Measurements from ENCODE around the gene IRGC. TPM values are rescaled to one million over a fixed set of nuclear protein-coding genes. Genes with fewer than 3 reads are reported as not detected.

Gene IRGC
- total RNA-seq, 2 donors from 2014 or later = not detected

- Mint-ChIP-seq H3K36me3 (ENCODE audit: insufficient read depth in 2 of 2) (peaks cover 12 to 30% of the 10 kb centered on the region in 2 donors), H3K9me3 (no peaks in the 10 kb centered on the region), H3K4me3 (no peak overlapping the region), H3K27me3 (ENCODE audit: low read depth) (no peaks in the 10 kb centered on the region), H3K27ac (no peak overlapping the region), H3K4me1 (ENCODE audit: low read depth) (peaks cover 59% of the 10 kb centered on the region)
- no peak for ATAC-seq (replicated peaks in 1 of 2)
- DNase-seq = no peak
Observed at GRCh38 chr19:43769256-43769655, 53.4 kb downstream of the IRGC start.

Other genes with a start within 250 kb of the IRGC start
- 10 to 100 TPM; 22.4 to 26.1 TPM for gene PHLDB3, start 211.3 kb upstream of the IRGC start, total RNA-seq
- 100 to 1,000 TPM; 101 to 125 TPM for gene ETHE1, start 188.9 kb upstream of the IRGC start, total RNA-seq
- gene ZNF575, start 182.9 kb upstream of the IRGC start, total RNA-seq = 1 to 10 TPM; 3.2 to 4.3 TPM
- 10 to 100 TPM; 58.4 to 66.7 TPM for gene XRCC1, start 140.5 kb upstream of the IRGC start, total RNA-seq
- 10 to 100 TPM in 1 of 2 donors, 1 to 10 TPM in 1; 8.9 to 18.1 TPM for gene PINLYP, start 140.3 kb upstream of the IRGC start, total RNA-seq
- gene IRGQ, start 119.9 kb upstream of the IRGC start, total RNA-seq = 10 to 100 TPM; 13.6 to 16.6 TPM
- gene ZNF576, start 119.5 kb upstream of the IRGC start, total RNA-seq = 10 to 100 TPM; 10.0 to 11.8 TPM
- gene SRRM5, start 104.0 kb upstream of the IRGC start, total RNA-seq = 1 to 10 TPM; 1.1 to 1.7 TPM
- 10 to 100 TPM; 17.2 to 25.6 TPM for gene ZNF428, start 96.4 kb upstream of the IRGC start, total RNA-seq
- under 1 TPM; 0.28 to 0.74 TPM for gene CADM4, start 76.2 kb upstream of the IRGC start, total RNA-seq
- 10 to 100 TPM in 1 of 2 donors, 1 to 10 TPM in 1; 9.9 to 10.4 TPM for gene PLAUR, start 45.9 kb upstream of the IRGC start, total RNA-seq
- 10 to 100 TPM; 85.3 to 96.4 TPM for gene SMG9, start 38.9 kb downstream of the IRGC start, total RNA-seq
- gene KCNN4, start 64.9 kb downstream of the IRGC start, total RNA-seq = 100 to 1,000 TPM in 1 of 2 donors, 10 to 100 TPM in 1; 91.6 to 118 TPM
- gene LYPD5, start 86.4 kb downstream of the IRGC start, total RNA-seq = 1 to 10 TPM in 1 of 2 donors, under 1 TPM in 1; 0.21 to 1.1 TPM
- 1 to 10 TPM; 6.9 to 7.3 TPM for gene ZNF283, start 111.2 kb downstream of the IRGC start, total RNA-seq
- 1 to 10 TPM; 1.6 to 3.3 TPM for gene ZNF404, start 167.9 kb downstream of the IRGC start, total RNA-seq
- 10 to 100 TPM; 11.4 to 13.9 TPM for gene ZNF45, start 219.2 kb downstream of the IRGC start, total RNA-seq
- 1 to 10 TPM; 3.4 to 3.5 TPM for gene ZNF221, start 235.2 kb downstream of the IRGC start, total RNA-seq